22Rv1 (cell line): ENCODE results near the gene PLA2G4A.

Experiments
- CTCF ChIP-seq: fragments of 450-650 bp; IDR thresholded peaks from 2 replicates; pipeline ENCODE4 v1.5.1; 2017; ENCODE audit warnings: mild to moderate bottlenecking
- ZFX ChIP-seq: fragments of 450-650 bp; IDR thresholded peaks from 2 replicates; pipeline ENCODE4 v1.6.1; 2017; ENCODE audit warnings: antibody characterized with exemption, borderline replicate concordance

DNA sequence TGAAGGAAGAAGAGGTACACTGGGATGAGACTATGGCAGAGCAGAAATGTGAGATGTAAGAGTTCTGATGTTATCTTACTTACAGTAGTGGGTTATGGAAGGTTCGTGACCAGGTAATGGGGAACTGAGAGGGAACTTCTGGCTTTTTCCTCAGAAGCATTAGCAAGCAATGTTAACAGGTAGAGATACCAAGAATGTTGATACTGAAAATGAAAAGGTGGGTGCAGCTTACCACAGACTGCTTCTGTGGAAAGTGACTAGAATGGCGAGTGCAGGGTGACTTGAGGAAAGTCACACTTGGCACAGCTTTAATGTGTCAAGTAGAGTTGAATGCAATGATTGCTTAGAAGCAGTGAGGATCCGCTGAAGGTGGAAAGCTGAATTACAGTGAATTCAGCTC lies 70.8 kb downstream of the PLA2G4A start:
- TF ChIP-seq CTCF (no peak), ZFX (no peak)
